SJSA1 (cell line): ENCODE data around the gene DDX3Y. TPM values are rescaled to one million over a fixed set of nuclear protein-coding genes. Genes with fewer than 3 reads are reported as not detected.

Experiments used
- DNase-seq, 2 experiments: peaks; one replicate each; pipeline ENCODE4 v3.0.0-alpha.2; 2015 to 2020; ENCODE audit warnings: low spot score in 2 of 2, low read depth in 1 of 2
- H3K27ac ChIP-seq: fragments of 250-450 bp; sonication (Bioruptor Pico); 2 replicates; pipeline ENCODE4 v1.5.1; 2020; ENCODE audit warnings: mild to moderate bottlenecking, moderate library complexity
- H3K27me3 ChIP-seq: fragments of 250-450 bp; sonication (Bioruptor Pico); replicated peaks from 2 replicates; pipeline ENCODE4 v1.5.1; 2020; ENCODE audit warnings: mild to moderate bottlenecking, moderate library complexity
- H3K36me3 ChIP-seq: fragments of 250-450 bp; sonication (Bioruptor Pico); 2 replicates; pipeline ENCODE4 v1.5.1; 2020; ENCODE audit warnings: mild to moderate bottlenecking
- H3K4me1 ChIP-seq: fragments of 250-450 bp; sonication (Bioruptor Pico); replicated peaks from 2 replicates; pipeline ENCODE4 v1.6.1; 2021; ENCODE audit warnings: mild to moderate bottlenecking
- H3K4me3 ChIP-seq: fragments of 250-450 bp; sonication (Bioruptor Pico); 2 replicates; pipeline ENCODE4 v1.5.1; 2020; ENCODE audit warnings: mild to moderate bottlenecking
- H3K9me3 ChIP-seq: fragments of 250-450 bp; sonication (Bioruptor Pico); replicated peaks from 2 replicates; pipeline ENCODE4 v1.5.1; 2020; ENCODE audit warnings: mild to moderate bottlenecking
- total RNA-seq: library from RNA; depleted of rRNA; stranded (reverse); fragments of >200 nt; shearing (Covaris generic); gene quantifications from 2 replicates; pipeline ENCODE4 v1.2.3, GENCODE V29; 2014; rRNA removed

DDX3Y gene
- total RNA-seq: 67.4 and 89.6 TPM in 2 replicates

- Histone ChIP-seq H3K36me3 (peaks cover 12% of the 10 kb centered on the region), H3K27ac (peak within 1 kb of the TSS; percentile 99), H3K9me3 (no peaks in the 10 kb centered on the region; the same call in 1 of the 2 replicates), H3K4me3 (peak within 1 kb of the TSS; percentile 68), H3K27me3 (no peaks in the 10 kb centered on the region), H3K4me1 (peaks cover 3% of the 10 kb centered on the region; the same call in 1 of the 2 replicates)
- DNase-seq: peak; percentile 81 to 89
These were observed at the start of gene DDX3Y for GRCh38 chrY:12904618-12905516. Gene DDX3Y (plus strand): TSS chrY:12904868. CDS start chrY:12904937, 69 bp downstream.

GRCh38 chrY:12855791-12856275, 48.8 kb upstream of the DDX3Y start:
- Histone ChIP-seq H3K27ac (no peak overlapping the region), H3K4me3 (no peak overlapping the region), H3K9me3 (no peaks in the 10 kb centered on the region), H3K4me1 (no peaks in the 10 kb centered on the region), H3K27me3 (no peaks in the 10 kb centered on the region), H3K36me3 (no peaks in the 10 kb centered on the region; the same call in 1 of the 2 replicates)
- no peak for DNase-seq

GRCh38 chrY:12867960-12868359, 36.7 kb upstream of the DDX3Y start:
- H3K4me1 ChIP-seq: no peaks in the 10 kb centered on the region

GRCh38 chrY:12896973-12897372, 7.7 kb upstream of the DDX3Y start:
- Histone ChIP-seq H3K27ac (no peak overlapping the region), H3K36me3 (no peaks in the 10 kb centered on the region), H3K4me1 (no peaks in the 10 kb centered on the region), H3K27me3 (no peaks in the 10 kb centered on the region), H3K9me3 (no peaks in the 10 kb centered on the region), H3K4me3 (no peak overlapping the region)
- no peak for DNase-seq

More at GRCh38 chrY:12867960-12868359, 36.7 kb upstream of the DDX3Y start:
- H3K4me3 ChIP-seq: no peak overlapping the region
- H3K27ac ChIP-seq: no peak overlapping the region
- H3K36me3 ChIP-seq: no peaks in the 10 kb centered on the region
- H3K9me3 ChIP-seq: no peaks in the 10 kb centered on the region
- no peaks in the 10 kb centered on the region for H3K27me3 ChIP-seq
- DNase-seq: no peak

GRCh38 chrY:12898604-12899003, 6.1 kb upstream of the DDX3Y start:
- H3K9me3 ChIP-seq: no peaks in the 10 kb centered on the region
- no peaks in the 10 kb centered on the region for H3K27me3 ChIP-seq
- DNase-seq: no peak
- H3K27ac ChIP-seq: no peak overlapping the region
- no peaks in the 10 kb centered on the region for H3K4me1 ChIP-seq
- no peaks in the 10 kb centered on the region for H3K36me3 ChIP-seq
- no peak overlapping the region for H3K4me3 ChIP-seq

- Histone ChIP-seq H3K36me3 (peaks cover 16% of the 10 kb centered on the region), H3K27me3 (no peaks in the 10 kb centered on the region), H3K27ac (peak overlapping the region; percentile 99), H3K4me1 (peaks cover 3% of the 10 kb centered on the region; the same call in 1 of the 2 replicates), H3K4me3 (peak overlapping the region; percentile 68), H3K9me3 (no peaks in the 10 kb centered on the region; the same call in 1 of the 2 replicates)
- peak in 1 of 2 experiments; percentile 71 for DNase-seq
These were observed 827 bp downstream of the DDX3Y start for GRCh38 chrY:12905517-12905872.

- H3K4me3 ChIP-seq: peak overlapping the region; percentile 68
- H3K27ac ChIP-seq: peak overlapping the region; percentile 99
- H3K36me3 ChIP-seq: peaks cover 16% of the 10 kb centered on the region
- H3K9me3 ChIP-seq: no peaks in the 10 kb centered on the region; the same call in 1 of the 2 replicates
- DNase-seq: no peak
- H3K4me1 ChIP-seq: peaks cover 3% of the 10 kb centered on the region; the same call in 1 of the 2 replicates
- H3K27me3 ChIP-seq: no peaks in the 10 kb centered on the region
These were observed 1.2 kb downstream of the DDX3Y start for GRCh38 chrY:12905895-12906294.

- no peaks in the 10 kb centered on the region for H3K27me3 ChIP-seq
- no peaks in the 10 kb centered on the region for H3K9me3 ChIP-seq
- peaks cover 72% of the 10 kb centered on the region for H3K36me3 ChIP-seq
- no peak for DNase-seq
- no peak overlapping the region for H3K27ac ChIP-seq
- H3K4me3 ChIP-seq: no peak overlapping the region
- H3K4me1 ChIP-seq: no peaks in the 10 kb centered on the region
These were observed 8.9 kb downstream of the DDX3Y start for GRCh38 chrY:12913541-12913940.

- no peaks in the 10 kb centered on the region for H3K4me1 ChIP-seq
- H3K36me3 ChIP-seq: no peaks in the 10 kb centered on the region
- no peak overlapping the region for H3K4me3 ChIP-seq
- no peaks in the 10 kb centered on the region for H3K27me3 ChIP-seq
- H3K9me3 ChIP-seq: no peaks in the 10 kb centered on the region
- no peak overlapping the region for H3K27ac ChIP-seq
- no peak for DNase-seq
These were observed 23.4 kb downstream of the DDX3Y start for GRCh38 chrY:12928043-12928442.

- Histone ChIP-seq H3K27ac (no peak overlapping the region), H3K4me1 (no peaks in the 10 kb centered on the region), H3K27me3 (no peaks in the 10 kb centered on the region), H3K36me3 (no peaks in the 10 kb centered on the region), H3K9me3 (no peaks in the 10 kb centered on the region), H3K4me3 (no peak overlapping the region)
- DNase-seq: no peak
These were observed 37.3 kb downstream of the DDX3Y start for GRCh38 chrY:12941725-12942687.

Other genes with a start within 250 kb of the DDX3Y start
- gene USP9Y, start 203.6 kb upstream of the DDX3Y start, total RNA-seq: 16.9 and 20.1 TPM in 2 replicates